GM10266 (cell line): ENCODE measurements around the gene JTB.

Source experiments
- DNase-seq: peaks from one replicate; pipeline ENCODE4 v3.0.0; 2012; ENCODE audit errors: extremely low spot score
- TF ChIP-seq, protein P1 (sequence below): IDR thresholded peaks from 2 replicates; pipeline ENCODE4 v1.5.1; 2012; ENCODE audit warnings: mild to moderate bottlenecking, low read depth; ENCODE audit not compliant: control insufficient read depth, insufficient read depth; ENCODE audit errors: missing control alignments

JTB gene

DNA sequence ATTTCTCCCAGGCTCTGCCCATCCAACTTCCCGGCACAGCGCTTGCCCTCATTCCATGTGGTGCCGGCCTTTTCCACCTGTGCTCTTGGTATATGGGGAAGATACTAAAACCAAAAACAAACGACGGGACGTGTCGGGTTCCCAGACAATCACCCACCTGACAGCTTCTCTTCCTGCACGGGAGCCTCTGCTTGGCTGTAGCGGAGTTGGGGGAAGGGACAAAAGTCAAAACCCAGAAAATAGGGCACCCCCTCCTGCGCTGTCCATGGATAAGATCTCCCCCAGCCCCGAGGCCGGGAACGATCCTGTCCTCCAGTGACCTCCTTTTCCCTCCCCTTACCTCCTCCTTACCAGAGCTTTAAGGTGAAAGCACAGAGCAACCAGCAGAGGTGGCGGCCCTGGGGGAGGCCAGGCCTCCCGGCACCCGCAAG is 640 bp downstream of the JTB start:
- TF ChIP-seq, protein P1, sequence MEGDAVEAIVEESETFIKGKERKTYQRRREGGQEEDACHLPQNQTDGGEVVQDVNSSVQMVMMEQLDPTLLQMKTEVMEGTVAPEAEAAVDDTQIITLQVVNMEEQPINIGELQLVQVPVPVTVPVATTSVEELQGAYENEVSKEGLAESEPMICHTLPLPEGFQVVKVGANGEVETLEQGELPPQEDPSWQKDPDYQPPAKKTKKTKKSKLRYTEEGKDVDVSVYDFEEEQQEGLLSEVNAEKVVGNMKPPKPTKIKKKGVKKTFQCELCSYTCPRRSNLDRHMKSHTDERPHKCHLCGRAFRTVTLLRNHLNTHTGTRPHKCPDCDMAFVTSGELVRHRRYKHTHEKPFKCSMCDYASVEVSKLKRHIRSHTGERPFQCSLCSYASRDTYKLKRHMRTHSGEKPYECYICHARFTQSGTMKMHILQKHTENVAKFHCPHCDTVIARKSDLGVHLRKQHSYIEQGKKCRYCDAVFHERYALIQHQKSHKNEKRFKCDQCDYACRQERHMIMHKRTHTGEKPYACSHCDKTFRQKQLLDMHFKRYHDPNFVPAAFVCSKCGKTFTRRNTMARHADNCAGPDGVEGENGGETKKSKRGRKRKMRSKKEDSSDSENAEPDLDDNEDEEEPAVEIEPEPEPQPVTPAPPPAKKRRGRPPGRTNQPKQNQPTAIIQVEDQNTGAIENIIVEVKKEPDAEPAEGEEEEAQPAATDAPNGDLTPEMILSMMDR, result no peak
- no peak for DNase-seq

DNA sequence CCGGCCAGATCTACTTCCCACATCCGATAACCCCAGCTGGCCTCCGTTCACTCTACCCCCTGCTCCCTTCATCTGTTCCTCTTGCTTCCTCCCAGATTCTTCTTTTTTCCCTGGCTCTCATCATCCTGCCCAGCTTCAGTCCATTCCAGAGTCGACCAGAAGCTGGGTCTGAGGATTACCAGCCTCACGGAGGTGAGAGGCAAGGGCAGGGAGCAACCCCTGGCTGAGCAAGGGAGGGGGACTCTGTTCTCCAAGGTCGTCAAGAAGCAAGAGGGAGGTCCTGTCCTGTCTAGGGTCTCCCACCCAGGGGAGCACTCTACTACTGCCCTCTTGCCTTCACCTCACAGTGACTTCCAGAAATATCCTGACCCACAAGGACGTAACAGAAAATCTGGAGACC is 3.9 kb downstream of the JTB start:
- no peak for DNase-seq
- TF ChIP-seq, protein P1, result no peak

DNA sequence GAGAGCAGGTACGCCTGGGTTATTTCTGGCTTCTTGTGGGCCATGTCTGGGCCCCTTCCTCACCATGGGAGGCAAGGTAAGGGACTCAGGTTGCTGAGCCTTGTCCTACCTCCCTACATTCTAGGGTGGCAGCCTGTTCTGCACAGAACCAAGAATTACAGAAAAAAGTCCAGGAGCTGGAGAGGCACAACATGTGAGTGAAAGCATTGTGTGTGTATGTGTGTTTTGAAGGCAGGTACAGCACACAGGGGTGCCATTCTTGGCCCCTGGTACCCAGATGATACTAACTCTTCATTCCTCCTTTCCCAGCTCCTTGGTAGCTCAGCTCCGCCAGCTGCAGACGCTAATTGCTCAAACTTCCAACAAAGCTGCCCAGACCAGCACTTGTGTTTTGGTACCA is 4.4 kb downstream of the JTB start:
- DNase-seq, result no peak

DNA sequence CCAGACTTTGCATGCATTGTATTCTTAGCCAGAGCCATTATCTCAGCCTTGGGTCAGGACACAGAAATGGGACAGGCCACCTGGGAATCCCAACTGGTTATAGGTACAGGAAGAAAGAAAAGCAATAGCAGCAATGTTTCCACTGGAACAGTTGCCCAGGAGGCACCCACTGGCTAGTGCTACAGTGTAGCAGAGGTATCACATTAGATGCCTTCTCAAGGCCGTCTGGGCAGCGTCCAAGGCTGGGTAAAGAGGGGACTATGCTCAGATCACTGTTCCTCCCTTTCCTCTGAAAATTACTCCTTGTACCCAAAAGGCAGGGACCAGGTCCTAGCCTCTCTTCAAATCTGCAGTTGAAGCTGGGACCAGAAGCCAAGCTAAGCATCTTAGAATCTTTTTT is 7.1 kb downstream of the JTB start:
- TF ChIP-seq, protein P1, result no peak
- no peak for DNase-seq

More for the DNA sequence above, 4.4 kb downstream of the JTB start:
- TF ChIP-seq, protein P1, result no peak

GRCh38 chr1:153968972-153969371 is 8.5 kb downstream of the JTB start:
- TF ChIP-seq, protein P1, result no peak
- DNase-seq, result no peak

DNA sequence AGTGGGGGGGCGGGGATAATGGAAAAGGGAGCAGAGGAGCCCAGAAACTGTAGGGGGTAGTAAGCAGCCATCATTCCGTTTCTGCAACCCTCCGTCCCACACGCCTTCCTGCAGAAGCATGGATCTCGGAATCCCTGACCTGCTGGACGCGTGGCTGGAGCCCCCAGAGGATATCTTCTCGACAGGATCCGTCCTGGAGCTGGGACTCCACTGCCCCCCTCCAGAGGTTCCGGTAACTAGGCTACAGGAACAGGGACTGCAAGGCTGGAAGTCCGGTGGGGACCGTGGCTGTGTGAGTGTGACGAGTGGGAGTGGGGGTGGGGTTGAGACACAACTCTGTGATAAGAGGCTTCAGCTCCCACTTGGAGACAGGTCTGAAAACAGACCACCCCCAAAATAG is 9.1 kb downstream of the JTB start:
- DNase-seq, result no peak
- TF ChIP-seq, protein P1, result no peak

GRCh38 chr1:153968000-153968363 is 9.5 kb downstream of the JTB start:
- TF ChIP-seq, protein P1, result no peak
- no peak for DNase-seq
